GM23338 (cell line): ENCODE measurements around the gene B3GNT3. TPM values are rescaled to one million over a fixed set of nuclear protein-coding genes. Genes with fewer than 3 reads are reported as not detected.

Experiments
- ATAC-seq: fragments of 200-7000 bp; cut with Tn5 transposase; 3 replicates; pipeline ENCODE4 v1.9.1; 2020
- DNase-seq: peaks from one replicate; pipeline ENCODE4 v3.0.0-alpha.2; 2015; ENCODE audit warnings: low spot score
- H2AFZ ChIP-seq: fragments of 200-600 bp; sonication (generic); 2 replicates; pipeline ENCODE4 v1.8.0; 2016; ENCODE audit warnings: antibody characterized with exemption, mild to moderate bottlenecking, moderate library complexity
- H3F3A ChIP-seq: fragments of 200-600 bp; sonication (generic); replicated peaks from 2 replicates; pipeline ENCODE4 v1.8.0; 2017; ENCODE audit warnings: antibody characterized with exemption, mixed run types, low read depth
- H3K27ac ChIP-seq: fragments of 200-600 bp; sonication (generic); 2 replicates; pipeline ENCODE4 v1.6.1; 2016; ENCODE audit warnings: low read depth
- H3K27me3 ChIP-seq: fragments of 200-600 bp; sonication (generic); 2 replicates; pipeline ENCODE4 v1.8.0; 2016; ENCODE audit warnings: mild to moderate bottlenecking, mixed run types, moderate library complexity; ENCODE audit not compliant: insufficient read depth
- H3K36me3 ChIP-seq: fragments of 200-600 bp; sonication (generic); 2 replicates; pipeline ENCODE4 v1.8.0; 2016; ENCODE audit warnings: mild to moderate bottlenecking; ENCODE audit not compliant: insufficient read depth
- H3K4me1 ChIP-seq: fragments of 200-600 bp; sonication (generic); 2 replicates; pipeline ENCODE4 v1.8.0; 2016; ENCODE audit warnings: mild to moderate bottlenecking, moderate library complexity; ENCODE audit not compliant: insufficient read depth
- H3K4me2 ChIP-seq: fragments of 200-600 bp; sonication (generic); 2 replicates; pipeline ENCODE4 v1.7.1; 2017; ENCODE audit warnings: mixed run types
- H3K4me3 ChIP-seq: fragments of 200-600 bp; sonication (generic); 2 replicates; pipeline ENCODE4 v1.6.1; 2016; ENCODE audit warnings: mixed run types
- H3K79me2 ChIP-seq: fragments of 200-600 bp; sonication (generic); replicated peaks from 2 replicates; pipeline ENCODE4 v1.8.0; 2017; ENCODE audit warnings: mild to moderate bottlenecking; ENCODE audit not compliant: insufficient read depth
- H3K9me2 ChIP-seq: fragments of 200-600 bp; sonication (generic); 2 replicates; pipeline ENCODE4 v1.8.0; 2017; ENCODE audit not compliant: insufficient read depth
- H4K20me1 ChIP-seq: fragments of 200-600 bp; sonication (generic); replicated peaks from 2 replicates; pipeline ENCODE4 v1.8.0; 2017; ENCODE audit warnings: mild to moderate bottlenecking; ENCODE audit not compliant: insufficient read depth
- H3K27ac Mint-ChIP-seq: 2 replicates; pipeline ENCODE4 v1.8.0; 2020; ENCODE audit warnings: inconsistent platforms, mild to moderate bottlenecking, moderate library complexity, mixed read lengths
- H3K27me3 Mint-ChIP-seq: 3 replicates; pipeline ENCODE4 v1.8.0; 2022; ENCODE audit warnings: low read depth, mild to moderate bottlenecking, moderate library complexity, mixed read lengths, inconsistent platforms; ENCODE audit not compliant: insufficient read depth, poor library complexity
- H3K36me3 Mint-ChIP-seq: 3 replicates; pipeline ENCODE4 v1.8.0; 2021; ENCODE audit warnings: low read depth, mild to moderate bottlenecking, inconsistent platforms, moderate library complexity, mixed read lengths
- H3K4me1 Mint-ChIP-seq: 3 replicates; pipeline ENCODE4 v1.8.0; 2020; ENCODE audit warnings: mild to moderate bottlenecking, inconsistent platforms, mixed read lengths
- H3K4me3 Mint-ChIP-seq: 3 replicates; pipeline ENCODE4 v1.8.0; 2021; ENCODE audit warnings: moderate library complexity, mild to moderate bottlenecking, inconsistent platforms, mixed read lengths
- H3K9me3 Mint-ChIP-seq: 3 replicates; pipeline ENCODE4 v1.8.0; 2020; ENCODE audit warnings: moderate library complexity, mild to moderate bottlenecking, inconsistent platforms, mixed read lengths
- CREB1 ChIP-seq: fragments of 250-450 bp; sonication (Bioruptor Pico); IDR thresholded peaks from 2 replicates; pipeline ENCODE4 v1.5.0; 2020; ENCODE audit warnings: low read depth, mild to moderate bottlenecking, moderate library complexity
- CTCF ChIP-seq, 2 experiments: fragments of 200-600 bp in 1 of 2; sonication (generic) in 1 of 2; conservative IDR thresholded peaks; 2 replicates each; pipeline versions ENCODE4 v1.5.1 to v1.6.1; 2016 to 2017; ENCODE audit warnings: antibody characterized with exemption in 2 of 2, low read depth in 2 of 2, mild to moderate bottlenecking in 2 of 2, moderate library complexity in 1 of 2
- ETS1 ChIP-seq: IDR thresholded peaks from 2 replicates; pipeline ENCODE4 v1.6.1; 2016; ENCODE audit warnings: antibody characterized with exemption
- EZH2 ChIP-seq: fragments of 200-600 bp; sonication (generic); IDR thresholded peaks from one replicate; pipeline ENCODE4 v1.8.0; 2017; ENCODE audit warnings: antibody characterized with exemption, mild to moderate bottlenecking, low read depth; ENCODE audit not compliant: unreplicated experiment
- EZH2phosphoT487 ChIP-seq: fragments of 200-600 bp; sonication (generic); IDR thresholded peaks from one replicate; pipeline ENCODE4 v1.8.1; 2018; ENCODE audit warnings: antibody characterized with exemption; ENCODE audit not compliant: unreplicated experiment
- JUNB ChIP-seq: IDR thresholded peaks from one replicate; pipeline ENCODE4 v1.6.1; 2016; ENCODE audit warnings: antibody characterized with exemption; ENCODE audit not compliant: unreplicated experiment
- NANOG ChIP-seq: IDR thresholded peaks from 2 replicates; pipeline ENCODE4 v1.6.1; 2016; ENCODE audit warnings: antibody characterized with exemption, borderline replicate concordance
- POLR2AphosphoS5 ChIP-seq: IDR thresholded peaks from 2 replicates; pipeline ENCODE4 v1.6.1; 2016; ENCODE audit warnings: antibody characterized with exemption, low read depth
- REST ChIP-seq: IDR thresholded peaks from one replicate; pipeline ENCODE4 v1.6.1; 2018; ENCODE audit warnings: antibody characterized with exemption; ENCODE audit not compliant: unreplicated experiment
- STAT1 ChIP-seq: IDR thresholded peaks from one replicate; pipeline ENCODE4 v1.6.1; 2016; ENCODE audit warnings: antibody characterized with exemption; ENCODE audit not compliant: unreplicated experiment
- ZNF114 ChIP-seq: fragments of 250-450 bp; sonication (Bioruptor Pico); IDR thresholded peaks from 2 replicates; pipeline ENCODE4 v1.5.0; 2020; ENCODE audit warnings: mild to moderate bottlenecking, moderate library complexity
- ZNF331 ChIP-seq: fragments of 250-450 bp; sonication (Bioruptor Pico); IDR thresholded peaks from 2 replicates; pipeline ENCODE4 v1.5.0; 2020; ENCODE audit warnings: low read depth, mild to moderate bottlenecking, moderate library complexity
- ZNF462 ChIP-seq: fragments of 250-450 bp; sonication (Bioruptor Pico); IDR thresholded peaks from 2 replicates; pipeline ENCODE4 v1.5.0; 2020; ENCODE audit warnings: mild to moderate bottlenecking, moderate library complexity
- polyA plus RNA-seq: library from polyadenylated mRNA; unstranded; fragments of >200 nt; fragmentation: Nextera tagmentation; extraction: Ambion mirVana; gene quantifications from 2 replicates; pipeline ENCODE4 v1.2.1, GENCODE V29; 2016
- total RNA-seq: library from RNA; depleted of rRNA; stranded (reverse); fragments of >200 nt; shearing (Covaris generic); gene quantifications from 2 replicates; pipeline ENCODE4 v1.2.3, GENCODE V29; 2014

The B3GNT3 gene
- total and polyA plus RNA-seq, 2 experiments from 2014 or later = 0.99 to 1.9 TPM

- ATAC-seq (peak; percentile 90), DNase-seq (peak; percentile 100)
- H3K36me3 ChIP-seq = peaks cover 37% of the 10 kb centered on the region
- H4K20me1 ChIP-seq = peaks cover 38% of the 10 kb centered on the region
- peaks cover 17% of the 10 kb centered on the region for H3K4me1 Mint-ChIP-seq
- H3K4me2 ChIP-seq = peak within 1 kb of the TSS; percentile 100
- TF ChIP-seq JUNB = no peak
- TF ChIP-seq EZH2 = no peak
- TF ChIP-seq EZH2phosphoT487 = no peak
- TF ChIP-seq STAT1 = no peak
- no peak for TF ChIP-seq ZNF462
- peak; percentile 73 for TF ChIP-seq CREB1
- peak; percentile 26 for TF ChIP-seq REST
- no peak for TF ChIP-seq NANOG
- no peak for TF ChIP-seq ZNF114
- peak; percentile 94 for TF ChIP-seq POLR2AphosphoS5
- peak; percentile 97 for TF ChIP-seq ETS1
- TF ChIP-seq CTCF (conservative IDR thresholded peaks at IDR 0.05; ENCODE audit: low read depth in 2 of 2) = peak; percentile 65 to 90
- no peak for TF ChIP-seq ZNF331
- peak within 1 kb of the TSS; percentile 30; the same call in 1 of the 2 replicates for H2AFZ ChIP-seq
- peaks cover 27% of the 10 kb centered on the region for H3K27me3 Mint-ChIP-seq
- peak within 1 kb of the TSS; percentile 100 for H3K27ac Mint-ChIP-seq
- peak within 1 kb of the TSS; percentile 90 for H3K27ac ChIP-seq
- peak within 1 kb of the TSS; percentile 100 for H3K4me3 ChIP-seq
- peaks cover 45% of the 10 kb centered on the region for H3F3A ChIP-seq
- no peaks in the 10 kb centered on the region for H3K27me3 ChIP-seq
- no peaks in the 10 kb centered on the region for H3K9me2 ChIP-seq
- H3K36me3 Mint-ChIP-seq = peaks cover 52% of the 10 kb centered on the region
- H3K4me3 Mint-ChIP-seq = peak within 1 kb of the TSS; percentile 99
- H3K79me2 ChIP-seq = peaks cover 29% of the 10 kb centered on the region
- peaks cover 9% of the 10 kb centered on the region; the same call in 1 of the 2 replicates for H3K4me1 ChIP-seq
- peaks cover 11% of the 10 kb centered on the region; the same call in 2 of the 3 replicates for H3K9me3 Mint-ChIP-seq
These were observed 64.8 kb downstream of the B3GNT3 start, which contains the start of gene RPL18A for GRCh38 chr19:17859533-17860330. RPL18A (plus strand) TSS chr19:17859910; CDS start chr19:17859957, 47 bp downstream.
